Mesothelial cell of epicardium (in vitro differentiated cells): ENCODE measurements around the gene CNTN6. TPM values are rescaled to one million over a fixed set of nuclear protein-coding genes. Genes with fewer than 3 reads are reported as not detected.

Experiments
- DNase-seq, 2 experiments: peaks; one replicate each; pipeline ENCODE4 v3.0.0; 2021; ENCODE audit warnings: low spot score in 2 of 2; ENCODE audit not compliant: unreplicated experiment in 2 of 2
- H3K27ac Mint-ChIP-seq: 2 replicates; pipeline ENCODE4 v1.8.0; 2021; ENCODE audit warnings: mixed read lengths
- H3K27me3 Mint-ChIP-seq: 2 replicates; pipeline ENCODE4 v1.8.0; 2021; ENCODE audit warnings: low read depth, mixed read lengths
- H3K36me3 Mint-ChIP-seq: 2 replicates; pipeline ENCODE4 v1.8.0; 2021; ENCODE audit warnings: mixed read lengths
- H3K4me1 Mint-ChIP-seq: 2 replicates; pipeline ENCODE4 v1.8.0; 2021; ENCODE audit warnings: mixed read lengths
- H3K4me3 Mint-ChIP-seq: 2 replicates; pipeline ENCODE4 v1.8.0; 2021; ENCODE audit warnings: mild to moderate bottlenecking, moderate library complexity, mixed read lengths
- H3K9me3 Mint-ChIP-seq: 2 replicates; pipeline ENCODE4 v1.8.0; 2021; ENCODE audit warnings: mixed read lengths
- total RNA-seq: library from RNA; stranded (reverse); gene quantifications from 3 replicates; pipeline ENCODE4 v1.2.1, GENCODE V29; 2021
- TF ChIP-seq, protein P1 (sequence below): fragments of 200-600 bp; sonication (generic); IDR thresholded peaks from one replicate; pipeline ENCODE4 v1.5.0; 2021; ENCODE audit warnings: antibody characterized with exemption; ENCODE audit not compliant: unreplicated experiment

The CNTN6 gene
- total RNA-seq, 1 donor from 2014 or later: 15.4 TPM

DNA sequence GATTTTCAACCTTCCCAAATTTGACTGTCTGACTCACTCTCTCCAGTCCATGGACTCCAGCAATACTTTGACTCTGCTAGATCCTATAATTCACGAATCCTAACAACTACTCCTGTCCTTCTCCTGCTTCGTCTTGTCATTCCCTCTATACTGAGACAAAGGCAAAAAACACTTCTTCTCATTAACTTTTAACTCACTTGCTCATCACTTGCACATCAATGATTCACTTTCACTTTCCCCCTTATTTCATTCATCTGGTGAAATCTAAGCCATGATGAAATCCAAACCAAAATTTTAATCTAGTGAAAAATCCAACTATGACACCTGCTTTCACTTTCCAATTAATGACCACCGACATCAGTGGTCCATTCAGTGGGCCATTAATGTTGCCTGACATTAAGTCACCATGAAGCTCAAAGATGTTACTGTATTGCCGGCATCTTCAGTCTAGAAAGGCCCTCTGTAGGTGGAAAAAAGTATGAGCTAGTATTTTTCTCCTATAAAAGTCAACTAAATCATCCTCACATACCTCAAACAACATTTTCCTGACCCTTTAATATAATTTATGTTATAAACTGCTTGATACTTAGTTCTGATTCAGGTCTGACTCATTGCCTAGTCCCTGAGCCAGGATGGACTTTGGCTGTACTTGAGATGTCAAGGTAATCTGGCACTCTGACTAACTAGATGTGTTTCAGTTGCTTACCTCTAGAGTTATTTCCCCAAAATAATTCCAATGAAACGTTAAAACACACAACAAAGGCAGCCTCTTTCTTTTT, 158.6 kb downstream of the CNTN6 start:
- no peaks in the 10 kb centered on the region for H3K36me3 Mint-ChIP-seq
- no peaks in the 10 kb centered on the region for H3K27me3 Mint-ChIP-seq
- H3K27ac Mint-ChIP-seq: no peak overlapping the region

GRCh38 chr3:1252061-1252430, 159.2 kb downstream of the CNTN6 start:
- H3K4me3 Mint-ChIP-seq: no peak overlapping the region
- TF ChIP-seq, protein P1, sequence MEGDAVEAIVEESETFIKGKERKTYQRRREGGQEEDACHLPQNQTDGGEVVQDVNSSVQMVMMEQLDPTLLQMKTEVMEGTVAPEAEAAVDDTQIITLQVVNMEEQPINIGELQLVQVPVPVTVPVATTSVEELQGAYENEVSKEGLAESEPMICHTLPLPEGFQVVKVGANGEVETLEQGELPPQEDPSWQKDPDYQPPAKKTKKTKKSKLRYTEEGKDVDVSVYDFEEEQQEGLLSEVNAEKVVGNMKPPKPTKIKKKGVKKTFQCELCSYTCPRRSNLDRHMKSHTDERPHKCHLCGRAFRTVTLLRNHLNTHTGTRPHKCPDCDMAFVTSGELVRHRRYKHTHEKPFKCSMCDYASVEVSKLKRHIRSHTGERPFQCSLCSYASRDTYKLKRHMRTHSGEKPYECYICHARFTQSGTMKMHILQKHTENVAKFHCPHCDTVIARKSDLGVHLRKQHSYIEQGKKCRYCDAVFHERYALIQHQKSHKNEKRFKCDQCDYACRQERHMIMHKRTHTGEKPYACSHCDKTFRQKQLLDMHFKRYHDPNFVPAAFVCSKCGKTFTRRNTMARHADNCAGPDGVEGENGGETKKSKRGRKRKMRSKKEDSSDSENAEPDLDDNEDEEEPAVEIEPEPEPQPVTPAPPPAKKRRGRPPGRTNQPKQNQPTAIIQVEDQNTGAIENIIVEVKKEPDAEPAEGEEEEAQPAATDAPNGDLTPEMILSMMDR: no peak
- no peaks in the 10 kb centered on the region for H3K27me3 Mint-ChIP-seq
- no peaks in the 10 kb centered on the region for H3K4me1 Mint-ChIP-seq
- no peaks in the 10 kb centered on the region for H3K9me3 Mint-ChIP-seq
- no peak for DNase-seq
- H3K27ac Mint-ChIP-seq: no peak overlapping the region
- H3K36me3 Mint-ChIP-seq: no peaks in the 10 kb centered on the region

More for the DNA sequence above, 158.6 kb downstream of the CNTN6 start:
- no peaks in the 10 kb centered on the region for H3K9me3 Mint-ChIP-seq
- TF ChIP-seq, protein P1: no peak
- DNase-seq: no peak
- no peak overlapping the region for H3K4me3 Mint-ChIP-seq
- H3K4me1 Mint-ChIP-seq: no peaks in the 10 kb centered on the region

GRCh38 chr3:1262246-1262645, 169.4 kb downstream of the CNTN6 start:
- no peak overlapping the region for H3K27ac Mint-ChIP-seq
- DNase-seq: no peak

DNA sequence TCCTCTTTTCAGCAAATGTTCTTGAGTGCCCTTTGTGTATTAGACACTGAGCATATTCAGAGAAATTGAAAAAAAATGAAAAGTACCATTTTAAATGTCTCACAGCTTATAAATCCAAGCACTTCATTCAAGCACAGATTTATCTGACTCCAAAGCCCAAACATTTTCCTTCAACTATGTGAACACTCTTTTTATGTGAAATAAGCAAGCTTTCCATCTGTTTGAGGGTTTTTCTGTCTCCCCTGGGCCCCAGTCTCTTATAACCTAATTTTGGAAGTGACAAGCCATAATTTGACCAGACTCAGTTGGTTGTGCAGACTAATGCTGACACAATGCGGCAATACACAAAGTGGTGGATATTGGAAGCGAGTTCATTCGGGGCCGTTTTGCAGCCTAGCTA, 170.3 kb downstream of the CNTN6 start:
- H3K9me3 Mint-ChIP-seq: peaks cover 4% of the 10 kb centered on the region
- DNase-seq: no peak
- TF ChIP-seq, protein P1: no peak
- H3K27me3 Mint-ChIP-seq: no peaks in the 10 kb centered on the region
- peaks cover 10% of the 10 kb centered on the region for H3K4me1 Mint-ChIP-seq
- no peak overlapping the region for H3K4me3 Mint-ChIP-seq
- H3K27ac Mint-ChIP-seq: no peak overlapping the region
- H3K36me3 Mint-ChIP-seq: no peaks in the 10 kb centered on the region

More at GRCh38 chr3:1262246-1262645, 169.4 kb downstream of the CNTN6 start:
- H3K27me3 Mint-ChIP-seq: no peaks in the 10 kb centered on the region
- H3K4me3 Mint-ChIP-seq: no peak overlapping the region
- no peaks in the 10 kb centered on the region for H3K36me3 Mint-ChIP-seq
- H3K4me1 Mint-ChIP-seq: peaks cover 10% of the 10 kb centered on the region
- peaks cover 4% of the 10 kb centered on the region for H3K9me3 Mint-ChIP-seq
- TF ChIP-seq, protein P1: no peak

- H3K27ac Mint-ChIP-seq: no peak overlapping the region
- peaks cover 14% of the 10 kb centered on the region for H3K4me1 Mint-ChIP-seq
- H3K9me3 Mint-ChIP-seq: peaks cover 11% of the 10 kb centered on the region
- no peaks in the 10 kb centered on the region for H3K27me3 Mint-ChIP-seq
- no peak overlapping the region for H3K4me3 Mint-ChIP-seq
- TF ChIP-seq, protein P1: no peak
- H3K36me3 Mint-ChIP-seq: peaks cover 3% of the 10 kb centered on the region
- DNase-seq: no peak
Measured at GRCh38 chr3:1269808-1270207, 177.0 kb downstream of the CNTN6 start.
